DOHH2 (cell line): ENCODE data around the gene MEFV.

Experiments
- CTCF ChIP-seq: fragments of 200-600 bp; sonication (generic); IDR thresholded peaks from one replicate; pipeline ENCODE4 v1.5.1; 2014; ENCODE audit warnings: antibody characterized with exemption, mild to moderate bottlenecking, low read depth, low read length; ENCODE audit not compliant: poor library complexity, severe bottlenecking
- EZH2phosphoT487 ChIP-seq: fragments of 200-600 bp; sonication (generic); IDR thresholded peaks from 2 replicates; pipeline ENCODE4 v1.6.1; 2017; ENCODE audit warnings: borderline replicate concordance, mild to moderate bottlenecking, antibody characterized with exemption, low read length, moderate library complexity, mixed read lengths

GRCh38 chr16:3256146-3256865, at the start of gene MEFV:
- no peak for TF ChIP-seq CTCF
- no peak for TF ChIP-seq EZH2phosphoT487
